Right hindlimb (tissue), 1 donor: Measurements from ENCODE around the gene RABIF.
A peak's percentile ranks its signal among the peaks of the same experiment; 100 is the strongest.

Source experiments
- DNase-seq: peaks from one replicate; pipeline ENCODE4 v3.0.0-alpha.2; 2018

The RABIF gene

GRCh38 chr1:202871367-202871766 is 17.6 kb downstream of the RABIF start:
- no peak for DNase-seq

DNA sequence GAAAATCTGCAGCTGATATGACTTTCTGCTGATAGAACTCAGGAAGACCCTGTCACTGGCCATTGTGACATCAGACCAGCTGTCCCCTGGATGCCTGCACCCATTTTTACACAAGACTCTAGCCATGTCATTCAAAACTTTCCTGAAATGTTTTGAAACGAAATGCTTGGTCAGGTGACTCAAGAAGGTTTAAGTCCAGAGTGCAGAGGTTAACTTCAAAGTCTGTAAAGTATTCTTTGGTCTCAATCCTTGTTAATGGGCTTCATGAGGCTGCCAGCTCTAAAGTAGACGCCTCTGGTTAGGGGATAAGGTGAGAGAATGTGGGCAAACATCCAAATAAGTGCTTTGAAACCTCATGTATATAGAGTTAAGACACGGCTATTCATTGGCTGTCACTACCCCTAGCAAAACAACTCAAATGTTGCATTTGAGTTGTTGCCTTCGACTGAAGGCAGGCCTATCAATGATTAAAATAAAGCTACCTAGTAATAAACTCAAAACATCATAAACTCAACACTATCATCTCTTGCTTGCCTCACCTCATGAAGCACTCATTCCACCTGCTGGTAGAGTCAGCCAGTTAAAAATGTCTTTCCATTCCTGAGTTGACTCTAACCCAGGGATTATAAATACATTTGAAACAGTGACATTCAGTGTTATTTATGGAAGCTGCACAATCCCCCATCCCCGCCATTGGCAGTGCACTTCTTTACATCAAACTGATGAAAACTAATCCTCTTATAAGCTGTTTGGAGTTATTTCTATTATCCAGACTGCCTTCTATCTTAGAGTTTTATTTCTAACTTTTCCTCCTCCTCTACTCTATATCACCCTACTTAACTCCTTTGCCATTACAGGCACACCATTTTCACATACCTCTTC is 26.0 kb downstream of the RABIF start:
- DNase-seq = no peak

GRCh38 chr1:202861420-202862132 is 27.4 kb downstream of the RABIF start:
- peak; percentile 91 for DNase-seq

GRCh38 chr1:202860744-202861419 is 28.1 kb downstream of the RABIF start:
- DNase-seq = peak; percentile 35

DNA sequence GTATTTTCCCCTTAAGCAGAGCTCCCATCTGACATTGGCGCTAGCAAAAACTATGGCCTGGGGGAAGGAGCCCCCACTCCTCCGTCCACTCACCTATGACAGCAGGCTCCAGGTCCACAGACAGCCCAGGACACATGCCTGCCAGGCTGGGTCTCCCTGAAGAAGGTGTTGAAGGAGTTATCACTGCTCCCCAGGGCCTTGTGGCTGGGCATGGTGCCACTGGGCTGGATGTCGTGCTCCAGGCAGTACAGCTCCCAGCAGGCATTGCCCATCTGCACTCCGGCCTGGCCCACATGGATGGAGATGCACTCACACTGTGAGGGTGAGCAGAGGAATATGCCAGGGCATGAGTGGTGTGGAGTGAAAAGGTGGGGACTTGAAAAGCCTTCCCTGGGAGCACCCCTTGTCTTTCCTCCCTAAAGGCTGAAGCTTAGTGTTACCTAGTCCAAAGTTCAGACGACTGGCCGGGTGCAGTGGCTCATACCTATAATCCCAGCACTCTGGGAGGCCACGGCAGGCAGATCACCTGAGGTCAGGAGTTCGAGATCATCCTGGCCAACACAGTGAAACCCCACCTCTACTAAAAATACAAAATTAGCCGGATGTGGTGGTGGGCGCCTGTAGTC is 30.0 kb downstream of the RABIF start:
- DNase-seq = no peak

DNA sequence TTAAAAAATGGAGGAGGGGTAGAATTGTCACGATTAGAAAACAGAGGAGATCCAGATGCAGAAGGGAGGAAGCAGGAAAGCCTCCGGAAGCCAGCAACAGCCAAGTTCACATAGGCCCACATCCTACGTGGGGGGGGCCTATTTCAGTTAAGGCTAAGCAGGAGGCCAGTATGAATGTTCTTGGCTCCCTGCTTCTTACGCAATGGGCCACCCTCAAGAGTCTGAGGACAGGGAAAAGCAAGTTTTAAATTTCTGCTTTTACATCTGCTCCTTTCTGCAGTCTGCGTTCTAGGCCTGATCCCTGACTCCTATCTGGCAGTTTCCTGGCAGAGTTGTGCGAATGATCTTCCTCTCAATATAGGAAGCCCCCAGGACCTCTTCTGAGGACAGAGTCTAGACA is 30.6 kb downstream of the RABIF start:
- peak; percentile 57 for DNase-seq

DNA sequence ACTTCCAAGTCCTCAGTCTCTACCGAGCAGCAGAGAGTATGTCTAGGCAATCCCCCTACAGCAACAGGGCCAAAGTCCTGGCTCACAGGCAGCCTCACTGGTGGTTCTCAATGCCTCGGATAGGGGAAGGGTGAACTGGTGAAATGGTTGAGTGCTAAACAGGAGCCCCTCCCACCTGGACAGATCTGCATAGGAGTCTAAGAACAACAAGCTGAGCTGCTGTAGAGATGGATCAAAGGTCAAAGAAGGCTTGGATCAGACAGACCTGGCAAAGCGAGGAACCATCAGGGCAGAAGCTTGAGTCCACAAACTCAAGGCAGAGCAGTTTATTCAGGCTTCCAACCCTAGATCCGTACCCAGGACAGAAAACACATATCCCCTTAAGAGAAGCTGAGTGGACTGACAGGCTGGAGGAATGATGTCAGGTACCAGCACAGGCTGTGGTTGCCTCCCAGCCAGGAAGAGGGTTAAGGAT is 31.8 kb downstream of the RABIF start:
- no peak for DNase-seq

- no peak for DNase-seq
Observed at GRCh38 chr1:202856014-202856413, 32.9 kb downstream of the RABIF start.

DNA sequence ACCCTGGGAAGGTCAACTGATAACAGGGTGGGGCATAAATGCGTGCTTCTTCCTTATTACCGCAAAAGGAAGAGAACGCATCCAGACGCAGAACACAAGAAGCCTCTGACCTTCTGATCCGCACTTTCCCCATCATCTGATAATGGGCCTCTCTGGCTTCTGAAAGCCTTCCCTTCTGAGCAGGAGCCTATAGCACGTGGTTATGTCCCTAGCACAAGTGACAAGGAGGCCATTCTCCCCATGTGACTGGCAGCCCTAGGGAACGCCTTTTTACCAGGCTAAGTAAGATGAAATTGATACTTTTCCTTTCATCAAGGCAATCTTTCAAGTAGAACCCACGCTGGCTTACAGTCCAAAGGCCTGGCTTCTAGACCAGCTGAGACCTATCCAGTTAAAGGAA is 34.2 kb downstream of the RABIF start:
- DNase-seq = no peak

DNA sequence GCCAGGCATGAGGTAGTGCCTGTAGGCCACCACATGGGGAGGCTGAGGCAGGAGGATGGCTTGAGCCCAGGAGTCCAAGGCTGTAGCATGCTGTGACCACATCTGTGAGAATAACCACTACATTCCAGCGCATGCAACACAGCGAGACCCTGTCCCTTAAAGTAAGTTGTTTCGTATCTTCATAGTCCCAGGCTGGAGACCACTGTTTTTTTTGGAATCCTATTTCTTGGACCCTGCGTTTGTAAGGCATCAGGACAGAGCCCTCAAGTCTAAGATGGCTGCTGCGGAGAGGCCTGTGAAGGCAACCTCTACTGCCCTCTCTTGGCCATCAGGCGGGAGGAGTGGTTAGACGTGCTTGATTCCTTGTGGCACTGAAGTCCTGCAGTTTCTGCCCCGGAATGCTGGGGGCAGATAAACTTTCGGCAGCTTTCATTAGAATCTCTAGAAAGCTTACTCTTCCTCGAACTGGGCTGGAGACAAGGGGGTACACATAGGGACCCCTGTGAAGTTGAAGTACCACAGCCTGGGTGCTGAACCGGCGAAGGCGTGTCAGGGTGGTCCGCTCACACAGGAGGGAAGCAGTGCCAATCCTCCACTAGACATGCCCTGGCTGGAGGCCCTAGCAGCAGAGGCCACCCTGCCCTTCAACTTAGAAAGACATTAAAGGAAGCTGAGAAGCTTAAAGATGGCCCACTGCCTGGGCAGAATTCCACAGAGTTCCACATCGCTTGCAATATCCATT is 36.6 kb downstream of the RABIF start:
- no peak for DNase-seq

DNA sequence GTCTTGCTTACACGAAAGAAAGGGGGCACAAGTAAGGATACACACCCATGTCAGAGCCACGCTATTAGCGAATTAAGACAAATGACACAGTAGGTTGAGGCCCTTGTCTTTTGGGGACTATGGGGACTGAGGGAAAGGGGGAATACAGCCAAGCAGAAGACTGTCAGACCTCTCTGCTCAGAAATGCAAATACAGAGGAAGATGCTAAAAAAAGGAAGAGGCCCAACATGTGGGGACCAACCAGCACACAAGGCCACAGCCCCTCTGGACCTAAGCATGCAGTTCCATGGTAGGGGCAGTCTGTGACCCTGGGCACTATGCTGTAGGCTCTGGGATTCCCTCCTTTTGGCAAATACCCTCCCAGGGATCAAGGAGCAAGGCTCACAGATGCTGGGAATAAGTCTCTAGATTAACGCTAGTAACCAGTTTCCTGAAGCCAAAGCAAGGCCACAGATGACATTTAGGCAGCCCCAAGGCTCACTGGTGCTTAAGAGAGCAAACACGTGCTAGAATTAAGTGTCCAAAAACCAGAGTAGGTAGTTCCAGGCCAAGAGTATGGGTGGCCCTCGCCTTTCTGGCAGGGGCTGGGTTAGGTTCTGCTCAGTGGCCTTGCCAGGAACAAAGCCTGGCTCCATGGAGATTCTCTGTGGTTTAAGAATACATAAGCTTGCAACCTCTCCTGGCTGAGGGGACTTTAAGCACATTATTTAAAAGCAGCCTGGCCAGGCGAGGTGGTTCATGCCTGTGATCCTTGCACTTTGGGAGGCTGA is 38.2 kb downstream of the RABIF start:
- peak; percentile 49 for DNase-seq

GRCh38 chr1:202848191-202848542 is 40.8 kb downstream of the RABIF start:
- DNase-seq = no peak

DNA sequence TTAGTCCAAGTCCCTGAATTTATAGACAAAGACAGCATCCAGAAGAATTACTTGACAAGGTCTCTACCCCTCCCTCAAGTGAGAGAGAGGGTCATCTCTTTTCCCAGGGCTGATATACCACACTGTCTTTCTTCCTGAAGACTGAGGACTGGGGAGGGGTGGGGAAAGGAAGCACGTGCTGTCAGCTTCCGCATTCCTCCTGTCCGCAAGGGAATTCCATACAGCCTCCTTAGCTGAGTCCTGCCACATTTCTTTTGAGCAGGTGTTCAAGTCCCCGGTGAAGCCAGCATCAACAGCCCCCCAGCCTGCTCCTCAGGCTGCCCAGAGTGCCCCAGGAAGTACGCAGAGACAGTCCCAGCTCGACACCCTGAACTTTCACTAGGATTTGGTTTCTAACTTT is 44.0 kb downstream of the RABIF start:
- no peak for DNase-seq

DNA sequence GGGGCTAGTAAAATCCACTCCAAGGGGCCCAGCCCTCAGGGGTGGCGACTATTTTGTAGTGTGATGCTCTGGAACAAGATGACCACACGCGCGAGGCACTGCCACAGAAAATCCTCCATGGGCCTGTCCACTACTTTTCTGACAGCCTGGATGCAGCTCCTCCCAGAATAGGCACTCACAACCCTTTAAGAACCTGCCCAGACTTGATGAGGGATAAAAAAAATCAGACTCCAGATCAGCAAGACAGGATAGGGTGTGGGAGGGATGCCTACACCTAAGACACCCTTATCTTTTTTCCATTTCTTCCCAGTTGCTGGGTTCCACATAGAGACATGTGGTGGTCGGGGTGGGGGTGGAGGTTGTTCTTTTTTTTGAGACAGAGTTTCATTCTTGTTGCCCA is 44.7 kb downstream of the RABIF start:
- no peak for DNase-seq

- DNase-seq = no peak
Observed at GRCh38 chr1:202843081-202843480, 45.9 kb downstream of the RABIF start.

DNA sequence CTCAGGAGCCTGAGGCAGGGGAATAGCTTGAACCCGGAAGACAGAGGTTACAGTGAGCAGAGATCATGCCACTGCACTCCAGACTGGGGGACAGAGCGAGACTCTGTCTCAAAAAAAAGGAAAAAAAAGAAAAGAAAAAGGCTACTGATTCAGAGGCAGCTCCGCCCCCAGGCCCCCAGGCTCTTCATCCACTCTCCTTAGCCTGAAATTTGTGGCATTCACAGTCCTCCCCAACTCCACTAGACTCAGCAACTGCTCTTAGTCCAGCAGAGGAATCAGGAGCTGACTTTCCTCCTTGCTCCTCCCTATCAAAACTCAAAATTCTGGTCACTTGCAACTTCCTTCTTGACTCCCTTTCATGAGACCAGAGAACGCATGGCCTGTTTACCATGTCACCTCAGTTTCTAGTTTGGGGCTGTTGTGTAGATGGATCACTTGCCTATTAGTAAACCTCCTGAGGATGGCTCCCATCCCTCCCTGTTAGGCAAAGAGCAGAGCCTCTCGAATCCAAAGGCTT is 51.1 kb downstream of the RABIF start:
- no peak for DNase-seq

DNA sequence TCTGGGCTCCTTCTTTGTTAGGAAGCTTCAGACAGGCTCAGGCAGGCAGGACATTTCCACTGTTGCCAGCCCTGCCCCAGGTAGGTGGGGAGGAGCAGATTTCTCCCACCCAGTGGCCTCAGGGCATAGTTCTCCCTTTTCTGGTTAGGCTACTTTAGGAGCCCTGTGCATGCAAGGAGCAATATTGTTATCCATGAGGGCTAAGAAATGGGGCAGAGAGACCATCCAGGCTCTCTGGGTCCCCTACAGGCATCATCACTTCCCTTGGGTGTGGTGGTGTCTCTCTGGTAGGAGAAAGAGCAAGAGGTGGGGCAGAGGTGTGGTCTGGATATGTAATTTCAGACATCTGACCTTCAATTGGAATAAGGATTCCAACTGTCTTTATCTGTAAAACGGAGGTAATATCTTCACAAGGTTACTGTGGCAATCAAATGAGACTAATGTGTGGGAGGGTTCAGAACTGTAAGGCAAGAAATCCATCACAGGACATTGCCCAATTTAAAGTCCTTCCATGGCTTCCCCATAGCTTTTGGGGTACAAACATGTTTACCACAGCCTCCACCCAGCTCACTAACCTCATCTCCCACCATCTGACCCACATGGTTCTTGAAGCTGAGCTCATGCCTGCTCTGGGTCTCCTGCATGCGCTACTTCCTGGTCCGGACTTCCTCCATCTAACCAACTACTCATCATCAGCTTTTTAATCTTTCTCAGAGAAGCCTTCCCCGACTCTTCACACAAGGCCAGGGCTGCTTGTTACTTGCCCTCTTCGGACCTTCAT is 52.1 kb downstream of the RABIF start:
- no peak for DNase-seq

- DNase-seq = no peak
Observed at GRCh38 chr1:202835548-202836072, 53.3 kb downstream of the RABIF start.

GRCh38 chr1:202834771-202835547 is 54.0 kb downstream of the RABIF start:
- DNase-seq = no peak
